Right hindlimb (tissue), 1 donor: ENCODE data around the gene C7orf33.
"Not testable (repeated sequence)": the region's sequence is repeated elsewhere in the genome, so short reads cannot be mapped to it uniquely, and the experiment has no call there.

Source experiments
- DNase-seq: peaks from one replicate; pipeline ENCODE4 v3.0.0-alpha.2; 2018

The C7orf33 gene, protein sequence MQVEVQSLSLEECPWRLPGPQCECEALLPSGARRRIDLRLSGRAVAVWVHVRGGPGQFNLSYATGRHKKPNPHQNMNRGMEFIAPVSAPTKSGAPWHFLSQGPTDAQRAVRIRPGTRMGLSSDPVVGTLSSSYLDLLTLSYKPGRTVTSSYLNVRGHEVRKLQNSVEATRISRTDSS

GRCh38 chr7:148590471-148590870 lies at the start of gene C7orf33:
Gene C7orf33 (plus strand): TSS chr7:148590766. CDS start chr7:148590926, 160 bp downstream.
- no peak for DNase-seq

DNA sequence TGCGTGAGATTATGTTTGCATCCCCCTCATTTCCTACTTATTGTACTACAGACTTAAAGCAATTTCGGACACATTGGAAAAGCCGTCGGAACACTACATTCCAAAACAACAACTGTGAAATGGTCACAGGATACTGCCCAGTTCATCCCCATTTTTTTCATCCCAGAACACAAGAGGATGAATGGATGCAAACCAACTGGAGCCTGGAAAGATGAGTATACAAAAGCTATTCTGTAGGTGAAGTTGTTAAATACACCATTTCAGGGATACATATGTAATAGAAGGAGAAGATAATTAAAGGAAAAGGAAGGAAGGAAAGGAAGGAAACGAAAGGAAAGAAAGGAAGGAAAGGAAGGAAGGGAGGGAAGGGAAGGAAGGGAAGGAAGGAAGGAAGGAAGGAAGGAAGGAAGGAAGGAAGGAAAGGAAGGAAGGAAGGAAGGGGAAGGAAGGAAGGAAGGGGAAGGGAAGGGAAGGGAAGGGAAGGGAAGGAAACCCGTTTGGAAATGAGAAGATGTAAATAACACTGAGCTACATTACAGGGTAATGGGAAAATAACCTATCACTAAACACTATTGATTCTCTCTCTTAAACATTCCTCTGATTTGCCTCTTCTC lies 48.6 kb upstream of the C7orf33 start:
- no peak for DNase-seq

DNA sequence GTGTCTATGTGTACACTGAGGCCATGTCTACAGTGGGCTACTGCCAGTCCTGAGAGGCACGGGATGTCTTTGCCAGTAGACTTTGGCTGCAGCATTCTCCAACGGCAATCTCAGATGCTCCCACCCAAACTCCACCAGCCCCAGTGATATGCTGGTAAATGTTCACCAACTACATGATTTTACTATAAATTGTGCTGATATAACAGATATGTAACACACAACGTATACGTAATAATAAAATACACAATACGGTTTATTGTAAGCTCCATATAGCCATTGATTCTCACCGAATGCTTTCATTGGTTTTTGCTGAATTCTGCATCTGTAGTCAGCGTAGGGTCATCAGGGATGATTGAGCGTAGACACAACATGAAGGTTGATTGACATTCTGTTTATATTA lies 47.3 kb upstream of the C7orf33 start:
- DNase-seq: no peak

DNA sequence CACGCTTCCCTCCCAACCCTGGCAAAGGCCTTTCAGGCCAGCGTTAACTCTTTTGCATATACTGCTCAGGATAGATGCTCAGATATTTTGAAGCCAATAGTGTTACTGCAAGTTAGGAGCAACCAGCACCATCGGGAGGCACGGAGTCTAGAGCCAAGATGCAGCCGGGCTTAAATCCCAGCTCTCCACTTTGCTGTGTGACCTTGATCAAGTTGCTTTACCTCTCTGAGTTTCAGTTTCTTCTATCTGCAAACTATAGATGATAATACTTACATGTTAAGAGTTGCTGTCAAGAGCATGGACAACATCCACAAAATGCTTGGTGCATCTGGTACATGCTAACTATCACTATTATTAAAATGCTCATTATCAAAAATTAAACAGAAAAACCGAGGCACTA lies 45.4 kb upstream of the C7orf33 start:
- DNase-seq: no peak

DNA sequence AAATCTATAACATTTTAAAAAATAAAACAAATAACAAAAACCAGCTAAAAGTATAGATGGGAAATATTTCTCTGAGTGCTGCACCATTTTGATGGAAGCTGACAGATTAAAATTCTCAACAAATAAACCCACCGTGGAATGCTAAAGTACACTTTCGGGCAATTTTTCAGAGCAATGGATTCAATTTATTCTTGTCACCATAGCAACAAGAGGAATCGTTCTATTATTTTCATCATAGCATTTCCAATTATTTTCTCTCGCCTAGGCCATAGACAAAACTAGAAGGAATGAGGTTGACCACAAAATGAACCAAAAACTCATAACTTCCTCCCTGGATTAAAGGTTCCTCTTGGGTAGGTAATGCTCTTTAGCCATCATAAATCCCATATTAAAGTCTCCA lies 44.6 kb upstream of the C7orf33 start:
- DNase-seq: no peak

DNA sequence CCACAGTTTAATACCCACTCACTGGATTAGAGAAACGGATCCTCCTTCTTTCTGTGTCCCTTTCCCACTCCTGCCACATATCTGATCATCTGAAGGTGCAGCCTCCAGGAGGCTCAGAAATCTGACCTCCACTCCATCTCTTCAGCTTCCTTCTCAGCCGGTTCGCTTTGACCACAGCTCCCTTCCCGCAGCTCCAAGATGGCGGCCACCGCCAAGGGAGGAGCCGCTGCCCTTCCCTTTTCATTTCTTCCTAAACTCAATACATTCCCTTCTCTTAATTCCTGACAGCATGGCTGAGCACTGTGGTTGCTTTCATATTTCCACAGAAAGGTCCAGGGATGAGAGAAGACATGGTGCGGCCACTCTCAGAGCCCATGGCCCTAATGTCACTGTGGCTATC lies 43.7 kb upstream of the C7orf33 start:
- no peak for DNase-seq

DNA sequence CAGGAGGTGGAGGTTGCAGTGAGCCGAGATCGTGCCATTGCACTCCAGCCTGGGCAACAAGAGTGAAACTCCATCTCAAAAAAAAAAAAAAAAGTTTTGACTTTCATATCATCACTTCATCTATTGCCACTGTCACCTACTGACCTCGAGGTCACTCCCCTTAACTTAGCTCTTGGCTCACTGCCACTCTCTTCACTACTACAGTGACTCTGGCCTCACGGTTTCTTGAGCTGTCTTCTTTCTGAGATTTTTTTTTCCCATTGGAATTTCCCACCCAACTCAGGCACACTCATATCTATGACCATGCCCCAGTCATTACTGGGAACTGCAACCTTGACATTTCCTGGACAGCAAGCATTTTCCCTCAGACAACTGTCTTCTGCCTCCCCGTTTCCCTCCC lies 42.6 kb upstream of the C7orf33 start:
- DNase-seq: no peak

DNA sequence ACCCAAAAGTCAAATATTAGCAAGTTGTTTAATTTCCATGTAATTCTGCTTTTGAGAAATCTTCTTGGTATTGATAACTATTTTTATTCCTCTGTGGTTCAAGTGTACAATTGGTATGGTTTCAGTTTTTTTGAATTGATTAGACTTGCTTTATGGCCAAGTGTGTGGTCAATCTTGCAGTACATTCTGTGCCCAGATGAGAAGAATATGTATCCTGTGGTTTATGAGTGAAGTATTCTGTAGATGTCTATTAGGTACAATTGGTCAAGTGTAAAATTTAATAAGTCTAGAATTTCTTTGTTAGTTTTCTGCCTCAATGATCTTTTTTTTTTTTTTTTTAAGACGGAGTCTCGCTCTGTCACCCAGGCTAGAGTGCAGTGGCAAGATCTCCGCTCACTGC lies 36.6 kb upstream of the C7orf33 start:
- no peak for DNase-seq

DNA sequence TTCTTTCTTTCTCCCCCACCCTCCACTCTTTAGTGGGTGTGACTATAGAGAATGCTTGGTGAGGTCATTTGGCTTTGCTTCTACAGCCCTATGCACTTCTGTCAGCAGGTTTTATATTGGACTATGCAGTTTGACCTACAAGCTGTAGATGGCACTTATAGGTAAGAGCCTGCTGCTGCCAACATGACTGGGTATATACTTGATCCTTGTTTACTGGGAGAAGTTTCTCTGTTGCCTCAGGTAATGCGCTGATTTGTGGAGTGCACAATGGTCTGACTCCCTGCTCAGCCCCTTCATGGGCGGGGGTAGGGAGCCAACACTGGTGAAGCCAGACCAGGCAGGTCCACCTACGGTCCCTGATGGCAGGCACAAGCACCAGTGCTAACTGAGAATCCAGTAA lies 33.7 kb upstream of the C7orf33 start:
- no peak for DNase-seq

- DNase-seq: no peak
Measured at GRCh38 chr7:148558914-148559313, 31.7 kb upstream of the C7orf33 start.

DNA sequence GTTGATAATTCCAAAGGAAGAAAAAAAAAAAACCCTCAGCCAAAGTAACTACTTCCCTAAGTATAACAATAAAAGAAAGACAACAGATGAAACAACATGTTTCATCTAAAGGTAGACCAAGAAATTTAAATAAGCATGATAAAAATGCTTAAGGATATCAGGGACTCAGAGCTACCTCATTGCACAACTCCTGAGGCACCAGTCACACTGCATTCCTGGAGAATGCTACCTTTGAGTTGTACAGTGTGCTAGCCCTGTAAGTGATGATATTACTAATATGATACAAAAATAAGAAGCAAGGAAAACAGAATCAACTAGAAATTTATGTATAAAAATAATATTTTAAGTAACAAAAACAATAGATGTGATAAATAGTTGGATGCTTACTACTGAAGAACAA lies 29.5 kb upstream of the C7orf33 start:
- DNase-seq: no peak

DNA sequence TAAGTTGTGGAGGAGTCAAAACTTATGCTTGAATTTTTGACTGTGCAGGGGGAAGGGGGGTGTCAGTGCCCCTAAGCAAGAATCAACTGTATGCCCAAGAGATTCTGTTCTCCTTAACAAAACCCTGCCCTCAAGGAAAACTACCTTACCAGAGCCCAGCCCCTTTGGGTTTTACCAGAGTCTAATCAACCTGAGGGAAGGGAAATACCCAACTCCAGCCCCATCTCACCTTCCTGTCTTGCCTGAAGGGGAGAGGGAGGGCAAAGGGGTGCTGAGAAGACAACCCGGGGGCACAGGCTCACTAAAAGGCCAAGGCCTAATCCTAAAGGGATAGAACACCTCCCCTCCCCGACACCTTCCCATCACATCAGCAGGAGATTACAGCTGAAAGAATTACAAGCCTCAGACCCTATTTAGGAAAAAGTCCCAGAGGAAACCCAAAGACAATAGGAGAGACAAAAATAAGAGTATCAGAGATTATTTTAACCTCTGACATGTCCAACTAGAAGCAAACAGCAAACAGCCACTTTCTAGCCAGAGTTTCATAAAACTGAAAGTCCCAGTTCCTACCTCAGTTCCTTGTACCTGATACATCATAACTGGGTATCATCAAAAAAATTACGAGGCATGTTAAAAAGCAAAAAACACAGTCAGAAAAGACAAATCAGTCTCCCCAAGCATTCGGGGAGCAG lies 26.8 kb upstream of the C7orf33 start:
- DNase-seq: no peak

- not testable (repeated sequence) for DNase-seq
Measured at GRCh38 chr7:148564275-148564951, 26.2 kb upstream of the C7orf33 start.

GRCh38 chr7:148566736-148567135 lies 23.8 kb upstream of the C7orf33 start:
- DNase-seq: no peak

DNA sequence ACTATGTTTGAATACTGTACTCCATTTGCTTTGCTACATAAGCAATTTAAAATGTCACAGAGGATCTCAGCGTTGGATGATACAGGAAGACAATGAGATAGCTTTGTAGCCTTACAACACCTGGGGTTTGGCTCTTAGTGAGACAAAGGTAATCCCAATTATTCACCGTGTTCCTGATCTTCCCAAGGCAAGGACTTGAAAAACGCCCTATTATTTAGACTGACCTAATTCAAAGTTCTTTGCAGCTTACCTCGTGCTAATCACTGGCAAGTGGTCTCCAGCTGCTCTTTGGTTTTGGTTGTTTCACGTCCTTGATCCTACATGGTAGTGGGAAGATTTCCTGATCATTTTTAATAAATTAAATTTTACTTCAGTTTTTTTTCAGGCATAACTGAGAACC lies 23.0 kb upstream of the C7orf33 start:
- no peak for DNase-seq

- no peak for DNase-seq
Measured at GRCh38 chr7:148570510-148570909, 20.1 kb upstream of the C7orf33 start.

GRCh38 chr7:148570973-148571372 lies 19.6 kb upstream of the C7orf33 start:
- not testable (repeated sequence) for DNase-seq

DNA sequence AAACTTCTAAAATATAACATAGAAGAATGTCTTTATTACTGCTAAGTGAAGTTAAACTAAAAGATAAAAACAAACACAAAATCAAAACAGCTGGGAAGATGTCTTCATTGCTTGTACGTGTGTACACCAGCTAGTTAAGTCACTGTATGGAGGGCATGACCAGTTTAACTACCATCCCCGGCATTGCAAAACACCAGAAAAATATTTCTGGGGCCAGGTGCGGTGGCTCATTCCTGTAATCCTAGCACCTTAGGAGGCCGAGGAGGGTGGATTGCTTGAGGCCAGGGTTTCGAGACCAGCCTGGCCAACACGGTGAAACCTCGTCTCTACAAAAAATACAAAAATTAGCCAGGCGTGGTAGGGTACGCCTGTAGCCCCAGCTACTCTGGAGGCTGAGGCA lies 19.2 kb upstream of the C7orf33 start:
- DNase-seq: no peak

DNA sequence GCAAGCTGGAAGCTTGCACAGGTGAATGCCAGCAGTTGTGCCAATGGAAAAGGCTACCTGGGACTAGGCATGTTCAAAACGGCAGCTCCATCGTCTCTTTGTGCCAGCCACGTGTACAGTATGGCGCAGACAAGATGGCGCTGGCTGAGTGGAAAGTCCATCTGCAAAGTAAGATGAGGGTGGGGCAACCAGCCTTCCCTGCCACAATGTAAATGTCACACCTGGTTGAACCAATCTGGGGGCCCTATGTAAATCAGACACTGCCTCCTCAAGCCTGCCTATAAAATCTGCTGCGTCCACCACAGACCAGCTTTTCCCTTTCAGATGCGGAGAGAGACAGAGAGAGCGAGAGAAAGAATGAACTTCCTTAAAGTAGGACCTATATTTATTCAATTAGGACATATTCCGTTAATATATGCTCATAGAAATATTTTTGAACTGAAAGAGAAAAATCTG lies 18.5 kb upstream of the C7orf33 start:
- no peak for DNase-seq

DNA sequence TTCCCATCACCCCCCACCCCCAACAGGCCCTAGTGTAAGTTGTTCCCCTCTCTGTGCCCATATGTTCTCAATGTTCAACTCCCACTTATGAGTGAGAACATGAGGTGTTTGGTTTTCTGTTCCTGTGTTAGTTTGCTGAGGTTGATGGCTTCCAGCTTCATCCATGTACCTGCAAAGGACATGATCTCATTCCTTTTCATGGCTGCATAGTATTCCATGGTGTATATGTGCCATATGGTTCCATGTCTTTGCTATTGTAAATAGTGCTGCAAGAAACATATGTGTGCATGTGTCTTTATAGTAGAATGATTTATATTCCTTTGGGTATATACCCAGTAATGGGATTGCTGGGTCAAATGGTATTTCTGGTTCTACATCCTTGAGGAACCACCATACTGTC lies 17.0 kb upstream of the C7orf33 start:
- DNase-seq: not testable (repeated sequence)

- DNase-seq: peak; percentile 63
Measured at GRCh38 chr7:148575640-148576411, 14.7 kb upstream of the C7orf33 start.

DNA sequence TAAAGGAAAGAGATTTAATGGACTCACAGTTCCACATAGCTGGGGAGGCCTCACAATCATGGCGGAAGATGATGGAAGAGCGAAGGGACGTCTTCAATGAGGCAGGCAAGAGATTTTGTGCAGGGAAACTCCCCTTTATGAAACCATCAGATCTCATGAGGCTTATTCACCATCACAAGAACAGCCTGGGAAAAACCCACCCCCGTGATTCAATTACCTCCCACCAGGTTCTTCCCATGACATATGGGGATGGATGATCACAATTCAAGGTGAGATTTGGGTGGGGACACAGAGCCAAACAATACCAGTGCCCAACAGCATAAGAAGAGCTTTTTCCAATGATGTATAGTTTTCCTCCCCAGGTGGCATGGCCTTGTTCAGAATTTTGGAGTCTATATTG lies 11.2 kb upstream of the C7orf33 start:
- no peak for DNase-seq

DNA sequence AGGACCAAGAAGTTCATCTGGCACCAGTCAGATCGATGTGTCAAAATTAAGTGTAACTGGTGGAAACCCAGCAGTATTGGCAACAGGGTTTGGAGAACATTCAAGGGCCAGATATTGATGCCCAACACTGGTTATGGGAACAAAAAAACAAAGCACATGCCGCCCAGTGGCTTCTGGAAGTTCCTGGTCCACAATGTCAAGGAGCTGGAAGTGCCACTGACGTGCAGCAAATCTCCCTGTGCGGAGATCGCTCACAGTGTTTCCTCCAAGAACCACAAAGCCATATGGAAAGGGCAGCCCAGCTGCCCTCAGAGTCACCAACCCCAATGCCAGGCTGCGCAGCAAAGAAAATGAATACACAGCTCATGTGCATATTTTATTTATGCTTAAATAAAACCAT lies 10.1 kb upstream of the C7orf33 start:
- DNase-seq: no peak
